ENCODE results near the gene CHRNA4. TPM values are rescaled to one million over a fixed set of nuclear protein-coding genes. Genes with fewer than 3 reads are reported as not detected.
A peak's percentile ranks its signal among the peaks of the same experiment; 100 is the strongest.
"Not testable (repeated sequence)": the region's sequence is repeated elsewhere in the genome, so short reads cannot be mapped to it uniquely, and the experiment has no call there.

CHRNA4 gene
- total RNA-seq, 1 donor from 2014 or later: 1.5 TPM

DNA sequence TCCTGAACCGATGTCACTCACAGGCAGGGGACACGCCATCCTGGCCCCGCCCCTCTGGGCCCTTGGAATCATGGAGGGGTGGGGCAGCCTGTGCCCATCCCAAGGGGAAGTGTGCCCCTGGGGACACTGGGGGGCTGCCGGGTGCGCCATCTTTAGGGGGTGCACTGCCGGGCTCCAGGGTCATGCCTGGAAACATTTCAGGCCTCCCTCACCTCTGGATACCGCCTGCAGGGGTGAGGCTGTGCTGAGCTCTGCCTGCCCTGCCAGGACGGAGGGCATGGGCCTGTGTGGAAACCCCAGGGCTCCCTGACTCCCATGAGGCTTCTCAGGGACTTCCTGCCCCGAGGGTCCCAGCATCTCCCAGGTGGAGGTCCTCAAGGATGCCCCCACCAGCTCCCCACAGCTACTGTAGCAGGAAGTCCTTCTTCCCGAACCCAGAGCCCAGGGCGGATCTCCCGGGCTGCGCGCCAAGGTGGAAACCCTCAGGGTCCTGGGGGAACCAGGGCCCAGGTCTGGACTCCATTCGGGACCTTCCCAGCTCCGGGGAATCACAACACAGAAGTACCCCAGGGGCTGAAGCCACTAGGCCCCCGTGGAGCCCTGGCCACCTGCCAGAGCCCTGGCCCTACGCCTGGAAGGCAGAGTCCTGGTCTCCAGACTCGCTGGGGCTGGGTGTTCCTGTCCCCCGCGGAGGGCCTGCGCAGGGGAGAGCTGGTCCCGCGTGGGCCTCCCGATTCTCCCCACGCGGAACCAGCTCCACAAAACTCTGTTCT lies 15.6 kb downstream of the CHRNA4 start:
- intact Hi-C loops (cut with DNase I): no loop called here
- DNase-seq (peak; percentile 76), ATAC-seq (ENCODE audit: poor library complexity) (peak; percentile 54)

DNA sequence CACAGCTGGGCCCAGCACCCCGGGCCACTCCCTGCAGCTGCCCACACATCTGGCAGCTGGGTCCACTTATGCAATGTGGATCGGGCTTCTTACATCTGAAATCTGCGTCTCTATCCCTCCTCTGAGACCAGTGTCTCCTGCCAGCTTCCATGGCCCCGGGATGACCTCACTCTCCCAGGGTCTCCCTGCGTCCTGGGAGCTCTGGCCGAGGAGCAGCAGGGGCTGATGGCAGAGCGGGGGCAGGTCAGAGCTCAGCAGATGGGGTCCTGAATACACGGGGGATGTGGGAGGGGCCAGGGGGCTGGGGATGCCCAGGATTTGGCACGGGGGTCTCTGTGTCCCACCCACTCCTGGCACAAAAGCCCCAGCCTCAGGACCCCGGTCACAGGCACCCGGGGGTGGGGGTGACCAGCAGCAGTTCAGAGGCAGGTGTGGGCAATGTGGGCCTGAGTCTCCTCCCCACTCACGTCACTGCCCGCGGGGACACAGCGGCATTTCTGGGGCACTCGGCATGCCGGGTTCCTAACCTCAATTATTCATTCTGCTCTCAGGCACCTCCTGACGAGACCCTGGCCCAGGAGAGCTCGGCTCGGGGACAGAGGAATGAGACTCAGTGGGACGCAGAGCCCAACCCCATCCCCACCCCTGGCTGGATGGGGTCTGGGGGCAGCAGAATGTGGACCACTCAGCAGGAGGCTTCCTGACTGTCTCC lies 16.4 kb downstream of the CHRNA4 start:
- peak; percentile 82 for DNase-seq
- ATAC-seq (ENCODE audit: poor library complexity): peak; percentile 83
- intact Hi-C loops (cut with DNase I): no loop called here

DNA sequence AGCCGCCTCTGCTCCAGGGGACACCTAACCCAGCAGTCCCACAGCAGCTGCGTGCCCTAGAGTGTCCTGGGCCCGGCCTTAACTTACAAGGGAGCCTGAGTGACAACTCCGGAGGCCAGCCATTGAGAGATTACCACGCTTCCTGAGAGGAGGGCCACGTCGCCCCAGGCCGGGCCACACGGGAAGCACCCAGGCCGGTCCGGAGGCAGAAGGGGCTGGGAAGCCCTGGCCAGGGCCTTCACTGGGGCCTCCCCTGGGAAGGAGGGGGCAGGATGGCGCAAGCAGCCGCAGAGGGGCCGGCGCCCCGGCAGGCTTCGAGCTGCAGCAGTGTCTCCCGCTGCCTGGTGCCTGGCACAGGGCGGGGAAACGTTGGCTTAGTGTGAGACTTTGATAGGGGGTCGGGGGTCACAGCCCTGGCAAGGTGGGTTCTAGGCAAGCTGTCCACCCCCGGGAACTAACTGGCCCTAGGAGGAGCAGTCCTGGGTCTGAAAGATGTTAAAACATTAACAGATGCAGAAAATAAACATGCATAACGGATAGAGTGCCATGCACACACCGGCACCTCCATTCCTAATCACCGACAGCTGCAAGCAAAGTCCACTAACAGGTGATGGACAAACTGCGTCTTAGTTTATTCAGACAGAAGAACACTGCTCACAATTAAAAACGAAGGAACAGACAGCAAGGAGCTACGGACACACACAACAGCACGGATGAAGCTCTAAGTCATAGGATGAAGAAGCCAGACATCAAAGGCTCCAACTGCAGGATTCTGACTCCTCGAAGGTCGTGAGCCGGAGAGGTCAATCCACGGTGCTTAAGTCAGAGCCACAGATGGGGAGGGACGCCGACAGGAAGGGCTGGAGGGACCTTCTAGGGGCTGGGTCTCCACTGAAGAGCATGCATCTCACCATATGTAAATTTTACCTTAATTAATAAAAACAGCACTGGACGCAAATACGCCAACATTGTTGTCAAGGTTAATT lies 17.4 kb downstream of the CHRNA4 start:
- ATAC-seq (ENCODE audit: poor library complexity): no peak
- intact Hi-C loops (cut with DNase I): no loop called here
- DNase-seq: no peak

DNA sequence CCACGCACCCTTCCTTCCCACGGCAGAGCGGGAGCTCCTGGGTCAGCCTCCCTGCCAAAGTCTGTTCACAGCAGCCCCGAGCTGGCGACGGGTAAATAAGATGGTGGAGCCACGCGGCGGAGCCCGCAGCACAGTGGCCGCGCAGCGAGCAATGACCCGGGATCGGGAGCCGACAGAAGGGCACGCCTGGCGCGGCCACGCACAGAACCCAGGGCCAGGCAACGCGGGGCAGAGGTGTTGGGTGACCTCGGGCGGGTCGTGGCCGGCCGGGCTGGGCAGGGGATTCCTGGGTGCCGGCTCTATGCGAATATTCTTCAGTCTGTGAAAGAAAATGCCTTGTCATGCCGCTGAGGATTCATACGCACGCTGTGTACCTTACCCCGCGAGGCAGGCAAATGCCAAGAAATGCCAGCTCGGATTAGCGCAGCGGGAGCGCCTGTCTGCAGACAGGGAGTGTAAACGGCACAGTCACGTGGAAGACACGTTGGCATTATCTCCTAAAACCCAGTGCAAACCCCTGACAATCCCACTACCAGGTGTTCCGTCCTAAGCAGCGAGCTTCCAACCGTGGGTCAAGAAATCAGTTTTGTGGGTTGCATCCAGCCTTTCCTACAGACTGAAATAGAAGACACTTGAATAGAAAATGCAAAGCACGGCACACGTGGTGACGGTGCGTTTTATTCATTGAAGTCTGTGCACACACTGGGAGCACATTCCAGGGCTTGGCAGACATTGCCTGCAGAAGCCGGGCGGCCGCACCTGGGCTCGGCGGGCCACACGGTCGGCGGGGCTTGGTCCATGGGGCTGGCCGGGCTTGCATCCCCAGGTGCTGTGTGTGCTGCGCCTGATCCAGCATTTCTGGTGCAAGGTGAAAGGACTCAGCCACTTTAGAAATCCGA lies 18.3 kb downstream of the CHRNA4 start:
- intact Hi-C loops (cut with DNase I): no loop called here
- DNase-seq (no peak), ATAC-seq (ENCODE audit: poor library complexity) (no peak)

DNA sequence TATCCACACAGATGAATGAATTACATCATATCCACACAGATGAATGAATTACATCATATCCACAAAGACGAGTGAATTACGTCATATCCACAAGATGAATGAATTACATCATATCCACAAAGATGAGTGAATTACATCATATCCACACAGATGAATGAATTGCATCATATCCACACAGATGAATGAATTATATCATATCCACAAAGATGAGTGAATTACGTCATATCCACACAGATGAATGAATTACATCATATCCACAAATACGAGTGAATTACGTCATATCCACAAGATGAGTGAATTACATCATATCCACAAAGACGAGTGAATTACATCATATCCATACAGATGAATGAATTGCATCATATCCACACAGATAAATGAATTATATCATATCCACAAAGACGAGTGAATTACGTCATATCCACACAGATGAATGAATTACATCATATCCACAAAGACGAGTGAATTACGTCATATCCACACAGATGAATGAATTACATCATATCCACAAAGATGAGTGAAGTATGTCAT lies 20.9 kb downstream of the CHRNA4 start:
- DNase-seq; ATAC-seq (ENCODE audit: poor library complexity); intact Hi-C loops (cut with DNase I): not testable (repeated sequence)

DNA sequence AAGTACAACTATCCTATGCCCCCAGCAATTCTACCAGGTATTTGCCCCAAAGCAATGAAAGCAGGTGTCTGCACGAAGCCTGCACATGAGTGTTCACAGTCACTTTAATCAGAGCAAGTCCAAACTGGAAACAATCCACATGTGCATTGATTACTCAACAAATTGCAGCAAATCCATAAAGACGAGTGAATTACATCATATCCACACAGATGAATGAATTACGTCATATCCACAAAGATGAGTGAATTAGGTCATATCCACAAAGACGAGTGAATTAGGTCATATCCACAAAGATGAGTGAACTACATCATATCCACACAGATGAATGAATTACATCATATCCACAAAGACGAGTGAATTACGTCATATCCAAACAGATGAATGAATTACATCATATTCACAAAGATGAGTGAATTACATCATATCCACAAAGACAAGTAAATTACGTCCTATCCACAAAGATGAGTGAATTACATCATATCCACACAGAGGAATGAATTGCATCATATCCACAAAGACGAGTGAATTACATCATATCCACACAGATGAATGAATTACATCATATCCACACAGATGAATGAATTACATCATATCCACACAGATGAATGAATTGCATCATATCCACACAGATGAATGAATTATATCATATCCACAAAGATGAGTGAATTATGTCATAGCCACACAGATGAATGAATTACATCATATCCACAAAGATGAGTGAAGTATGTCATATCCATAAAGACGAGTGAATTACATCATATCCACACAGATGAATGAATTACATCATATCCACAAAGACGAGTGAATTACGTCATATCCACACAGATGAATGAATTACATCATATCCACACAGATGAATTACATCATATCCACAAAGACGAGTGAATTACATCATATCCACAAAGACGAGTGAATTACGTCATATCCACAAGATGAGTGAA lies 21.7 kb downstream of the CHRNA4 start:
- DNase-seq; intact Hi-C loops (cut with DNase I); ATAC-seq (ENCODE audit: poor library complexity): not testable (repeated sequence)

DNA sequence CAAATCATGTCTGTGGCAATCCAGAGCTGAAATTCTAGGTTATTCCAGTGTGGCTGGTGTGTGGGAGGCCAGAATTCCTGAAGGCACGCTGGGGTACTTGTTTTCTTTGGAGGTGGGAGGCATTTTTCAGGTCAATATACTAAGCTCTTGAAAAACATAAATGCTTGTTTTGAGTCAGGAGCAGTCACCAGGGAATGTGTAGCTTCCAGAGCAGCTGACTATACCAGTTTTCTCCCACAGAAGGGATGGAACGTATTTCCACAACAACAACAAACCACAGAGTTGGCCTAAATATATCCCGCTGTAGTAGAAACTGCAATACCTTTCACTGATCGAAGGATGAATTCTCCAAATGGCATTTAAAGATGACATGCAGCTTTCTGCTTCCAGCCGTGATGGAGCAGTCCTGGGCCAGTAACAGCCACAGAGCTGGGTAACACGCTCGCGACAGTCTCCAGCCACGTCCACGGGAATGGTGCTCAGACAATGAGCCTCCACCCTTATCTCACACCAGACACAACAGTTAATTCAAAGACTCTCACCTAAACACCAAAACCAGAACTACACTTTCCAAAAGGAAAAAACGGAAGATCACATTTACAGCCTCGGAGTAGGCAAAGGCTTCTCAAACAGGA lies 23.2 kb downstream of the CHRNA4 start:
- no peak for DNase-seq
- intact Hi-C loops (cut with DNase I): no loop called here
- ATAC-seq (ENCODE audit: poor library complexity): no peak

DNA sequence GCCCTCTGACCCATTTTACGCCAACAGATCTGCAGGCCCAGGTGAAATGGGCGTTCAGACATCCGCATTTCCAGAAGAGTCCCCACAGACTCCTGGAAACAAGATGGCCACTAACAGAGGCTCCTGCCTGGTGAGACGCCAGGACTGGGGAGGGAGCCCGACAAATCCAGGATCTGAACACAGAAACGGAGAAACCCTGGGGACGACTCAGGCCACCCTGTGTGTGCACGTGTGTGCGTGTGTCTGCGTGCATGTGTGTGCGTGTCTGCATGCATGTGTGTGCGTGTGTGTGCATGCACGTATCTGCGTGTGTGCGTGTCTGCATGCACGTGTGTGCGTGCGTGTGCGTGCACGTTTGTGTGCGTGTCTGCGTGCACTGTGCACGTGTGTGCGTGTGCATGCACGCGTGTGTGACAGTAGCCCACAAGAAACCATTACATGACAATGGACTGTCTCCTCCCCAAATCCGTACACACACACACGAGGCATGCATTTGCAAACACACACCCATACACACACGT lies 24.9 kb downstream of the CHRNA4 start:
- intact Hi-C loops (cut with DNase I): no loop called here
- DNase-seq (no peak), ATAC-seq (ENCODE audit: poor library complexity) (no peak)

DNA sequence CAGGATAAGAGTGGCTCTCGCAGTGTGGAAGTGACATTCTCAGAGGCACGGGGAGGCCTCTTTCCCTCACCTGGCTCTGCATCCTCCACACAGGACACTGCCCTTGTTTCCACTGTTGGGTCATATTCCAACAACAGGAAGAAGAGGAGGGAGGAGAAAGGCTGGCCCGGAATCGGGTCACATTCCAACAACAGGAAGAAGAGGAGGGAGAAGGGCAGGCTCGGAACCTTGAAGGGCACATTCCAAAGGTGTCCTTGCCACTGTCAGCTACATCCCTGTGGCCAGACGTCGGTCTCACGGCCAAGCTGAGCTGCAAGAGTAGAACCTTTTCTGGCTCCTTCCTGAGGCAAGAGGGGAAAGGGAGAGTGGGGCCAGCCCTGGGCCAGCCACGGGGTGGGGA lies 25.4 kb downstream of the CHRNA4 start:
- no peak for ATAC-seq (ENCODE audit: poor library complexity)
- intact Hi-C loops (cut with DNase I): no loop called here
- peak; percentile 23 for DNase-seq

DNA sequence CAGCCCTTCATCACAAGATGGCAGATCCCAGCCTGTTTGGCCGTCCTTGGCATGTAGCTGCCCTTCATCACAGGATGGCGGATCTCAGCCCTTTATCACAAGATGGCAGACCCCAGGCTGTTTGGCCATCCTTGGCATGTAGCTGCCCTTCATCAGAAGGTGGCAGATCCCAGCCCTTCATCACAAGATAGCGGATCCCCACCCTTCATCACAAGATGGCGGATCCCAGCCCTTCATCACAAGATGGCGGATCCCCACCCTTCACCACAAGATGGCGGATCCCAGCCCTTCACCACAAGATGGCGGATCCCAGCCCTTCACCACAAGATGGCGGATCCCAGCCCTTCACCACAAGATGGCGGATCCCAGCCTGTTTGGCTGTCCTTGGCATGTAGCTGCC lies 26.1 kb downstream of the CHRNA4 start:
- ATAC-seq (ENCODE audit: poor library complexity); intact Hi-C loops (cut with DNase I); DNase-seq: not testable (repeated sequence)

DNA sequence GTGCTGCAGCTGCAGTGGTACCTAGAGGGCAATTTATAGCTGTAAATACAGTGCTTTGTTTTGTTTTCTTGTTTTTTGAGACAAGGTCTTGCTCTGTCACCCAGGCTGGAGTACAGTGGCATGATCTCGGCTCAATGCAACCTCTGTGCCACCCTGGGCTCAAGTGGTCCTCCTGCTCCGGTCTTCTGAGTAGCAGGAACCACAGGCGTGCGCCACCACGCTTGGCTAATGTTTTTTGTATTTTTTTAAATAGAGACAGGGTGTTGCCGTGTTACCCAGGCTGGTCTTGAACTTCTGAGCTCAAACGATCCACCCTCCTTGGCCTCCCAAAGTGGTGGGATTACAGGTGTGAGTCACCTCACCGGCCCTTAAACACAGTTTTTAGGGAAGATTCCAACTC lies 26.8 kb downstream of the CHRNA4 start:
- ATAC-seq (ENCODE audit: poor library complexity) (no peak), DNase-seq (no peak)
- intact Hi-C loops (cut with DNase I): no loop called here

DNA sequence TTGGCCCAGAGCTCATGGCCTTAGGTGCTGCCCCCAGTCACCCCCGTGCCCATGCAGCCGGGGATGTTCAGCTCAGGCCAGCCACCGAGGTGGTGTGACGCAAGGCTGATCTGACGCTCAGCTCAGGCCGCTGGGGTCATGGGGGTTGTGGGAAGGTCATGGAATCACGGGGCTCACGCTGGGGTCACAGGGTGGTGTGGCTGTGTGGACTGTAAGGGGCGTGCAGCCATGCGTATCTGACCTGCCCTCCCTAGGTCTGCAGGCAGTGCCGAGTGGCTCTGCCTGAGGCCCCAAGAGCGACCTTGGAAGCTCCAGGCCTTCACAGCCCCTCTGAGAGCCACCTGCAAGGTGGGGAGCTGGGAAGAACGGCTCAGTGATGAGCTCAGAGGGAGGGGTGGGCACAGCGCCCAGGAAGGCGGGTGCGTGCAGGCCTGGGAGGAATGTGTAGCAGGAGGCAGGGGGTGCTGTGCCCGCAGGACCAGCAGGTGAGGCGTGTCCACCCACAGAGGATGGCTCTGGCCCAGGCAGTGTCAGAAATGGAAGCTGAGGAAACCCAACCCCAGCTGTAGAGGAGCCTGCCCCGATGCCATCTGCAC lies 27.8 kb downstream of the CHRNA4 start:
- peak; percentile 28 for DNase-seq
- intact Hi-C loops (cut with DNase I): no loop called here
- no peak for ATAC-seq (ENCODE audit: poor library complexity)

DNA sequence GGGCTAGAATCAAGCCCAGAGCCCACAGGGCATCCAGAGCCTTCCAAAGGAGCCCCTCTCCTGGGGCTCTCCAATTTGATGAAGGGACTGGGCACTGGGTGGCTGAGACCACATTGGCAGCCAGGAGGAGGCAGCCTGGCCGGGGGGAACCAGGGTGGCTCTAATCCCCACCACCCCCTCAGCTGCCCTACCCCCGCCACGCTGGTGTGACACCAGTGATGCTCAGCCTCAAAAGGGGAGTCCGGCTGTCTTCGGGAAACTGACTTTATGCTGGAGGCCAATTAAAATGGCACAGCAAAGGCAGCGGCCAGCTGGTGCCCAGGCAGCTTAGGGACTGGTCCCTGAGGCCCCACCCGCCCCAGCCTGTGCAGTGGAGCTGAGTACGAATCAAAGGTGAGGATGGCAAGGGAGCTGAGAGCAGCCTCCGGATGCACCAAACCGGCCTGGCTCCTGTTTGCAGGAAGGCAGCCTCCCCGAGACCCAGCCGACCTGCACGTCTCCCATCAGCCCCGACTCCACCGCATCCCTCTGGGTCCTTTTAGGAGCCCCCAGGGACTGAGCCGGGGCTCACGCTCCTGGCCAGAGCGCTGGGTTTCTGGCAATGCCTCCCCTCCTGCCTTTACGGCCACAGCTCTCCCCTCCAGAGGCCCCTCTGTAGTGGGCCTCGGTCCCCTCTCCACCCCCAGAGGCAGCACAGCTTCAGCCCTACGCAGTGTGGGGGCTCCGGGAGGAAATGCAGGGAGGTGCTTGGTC lies 28.5 kb downstream of the CHRNA4 start:
- ATAC-seq (ENCODE audit: poor library complexity) (no peak), DNase-seq (peak; percentile 27)

DNA sequence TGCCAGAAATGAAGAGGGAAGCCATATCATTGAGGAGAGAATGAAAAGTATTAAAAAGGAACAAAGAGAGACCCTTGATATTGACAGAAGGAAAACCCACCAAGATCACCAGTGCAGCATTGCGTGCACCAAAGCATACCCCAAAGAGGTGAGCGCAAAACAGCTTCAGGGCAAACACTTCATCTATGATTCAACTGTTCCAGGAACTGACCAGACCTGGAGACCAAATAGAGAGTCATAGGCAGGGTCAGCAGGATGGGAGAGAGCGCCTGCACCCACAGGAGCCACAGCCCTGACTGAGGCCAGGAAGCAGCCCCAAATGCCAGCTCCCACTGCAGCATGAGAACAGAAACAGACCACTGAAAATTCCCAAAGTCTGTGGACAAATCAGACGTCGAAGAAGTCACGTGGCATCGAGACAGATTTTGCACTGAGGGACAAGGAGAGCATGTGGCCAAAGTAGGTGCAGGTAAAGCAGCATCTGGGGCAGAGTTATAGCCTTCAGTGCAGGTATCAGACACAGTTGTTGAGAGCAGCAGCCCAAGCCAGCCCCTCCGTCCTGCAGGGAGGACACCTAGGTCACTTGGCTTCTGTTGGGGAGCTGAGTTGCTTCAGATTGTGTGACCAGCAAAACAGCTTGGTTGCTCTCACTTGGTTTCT lies 29.3 kb downstream of the CHRNA4 start:
- DNase-seq: peak; percentile 21
- intact Hi-C loops (cut with DNase I): no loop called here
- no peak for ATAC-seq (ENCODE audit: poor library complexity)

More for the DNA sequence above, 28.5 kb downstream of the CHRNA4 start:
- intact Hi-C loops (cut with DNase I): no loop called here

DNA sequence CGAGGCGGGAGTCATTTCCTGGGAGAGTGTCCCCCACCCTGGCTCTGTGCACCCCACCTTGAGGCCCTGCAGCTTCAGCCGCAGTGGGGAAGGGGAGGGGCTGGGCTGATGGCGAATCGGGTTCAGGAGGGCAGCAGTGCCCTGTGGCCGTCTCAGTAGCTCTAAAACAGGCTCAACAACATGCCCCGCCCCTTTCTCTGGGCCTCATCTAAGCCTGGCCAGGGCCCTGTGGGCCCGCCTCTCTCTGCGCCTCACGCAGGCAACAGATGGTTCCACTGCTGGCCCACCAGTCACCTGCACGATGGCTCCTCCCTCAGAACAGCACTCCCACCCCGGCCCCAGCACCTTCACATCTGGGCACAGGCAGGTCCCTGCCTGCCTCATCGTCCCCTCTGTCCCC lies 30.2 kb downstream of the CHRNA4 start:
- ATAC-seq (ENCODE audit: poor library complexity) (no peak), DNase-seq (peak; percentile 26)
- intact Hi-C loops (cut with DNase I): no loop called here
